GM12878 (cell line): Measurements from ENCODE around the gene CARD14. TPM values are rescaled to one million over a fixed set of nuclear protein-coding genes. Genes with fewer than 3 reads are reported as not detected.

Experiments
- ATAC-seq: fragments of 200-7000 bp; cut with Tn5 transposase; 3 replicates; pipeline ENCODE4 v1.9.1; 2020; ENCODE audit warnings: mild to moderate bottlenecking, moderate library complexity
- BruUV-seq: library from RNA; stranded (reverse); fragments of 400-500 nt; replicated peaks from 2 replicates; lab custom pipeline; 2021; lab: Mats Ljungman, UMichigan
- CTCF ChIA-PET: fragments of 300-600 bp; sonication (Branson Sonifier 250); formaldehyde crosslinking; extraction: SDS; loops from one replicate; lab custom pipeline; 2021; ENCODE audit warnings: inconsistent platforms; lab: Yijun Ruan, JAX
- POLR2A ChIA-PET: fragments of 350-600 bp; formaldehyde crosslinking; extraction: SDS; loops from one replicate; lab custom pipeline; 2021; ENCODE audit warnings: inconsistent platforms; lab: Charles Lee
- RAD21 ChIA-PET: fragments of 300-600 bp; sonication (Branson Sonifier 250); formaldehyde crosslinking; loops from one replicate; lab custom pipeline; 2023; ENCODE audit warnings: antibody characterized with exemption; ENCODE audit not compliant: unreplicated experiment; lab: Charles Lee
- SMC1A ChIA-PET: fragments of 300-600 bp; sonication (Branson Sonifier 250); formaldehyde crosslinking; loops from one replicate; lab custom pipeline; 2023; ENCODE audit not compliant: unreplicated experiment, uncharacterized antibody; lab: Charles Lee
- DNase-seq: peaks from one replicate; pipeline ENCODE4 v3.0.0-alpha.2; 2011; ENCODE audit warnings: low read depth, low spot score
- FAIRE-seq: peaks from 3 replicates; lab custom pipeline; 2011; peaks lifted over from hg19 to GRCh38; lab: Jason Lieb, UNC
- H2AFZ ChIP-seq: 2 replicates; pipeline ENCODE4 v1.6.0; 2011; ENCODE audit warnings: low read depth, low read length, control low read depth; ENCODE audit not compliant: control insufficient read depth
- H3K27ac ChIP-seq: 2 replicates; pipeline ENCODE4 v1.5.1; 2011; ENCODE audit warnings: control low read depth; ENCODE audit not compliant: control insufficient read depth, insufficient read depth
- H3K27me3 ChIP-seq, 2 experiments: replicated peaks in 1 of 2; 2 replicates each; pipeline versions ENCODE4 v1.6.0 to v1.6.1; 2011; ENCODE audit warnings: low read length in 1 of 2; ENCODE audit not compliant: control insufficient read depth in 2 of 2, insufficient read depth in 2 of 2
- H3K36me3 ChIP-seq, 2 experiments: 2 replicates each; pipeline ENCODE4 v1.5.1; 2011; ENCODE audit warnings: low read length in 1 of 2; ENCODE audit not compliant: control insufficient read depth in 2 of 2, insufficient read depth in 2 of 2
- H3K4me1 ChIP-seq: 2 replicates; pipeline ENCODE4 v1.6.1; 2011; ENCODE audit warnings: mild to moderate bottlenecking, low read length, moderate library complexity, mixed read lengths; ENCODE audit not compliant: control insufficient read depth, insufficient read depth
- H3K4me2 ChIP-seq: 2 replicates; pipeline ENCODE4 v1.6.0; 2011; ENCODE audit warnings: control low read depth; ENCODE audit not compliant: control insufficient read depth, insufficient read depth
- H3K4me3 ChIP-seq: fragments of 200-600 bp; sonication (generic); 2 replicates; pipeline ENCODE4 v1.5.1; 2016
- H3K79me2 ChIP-seq: 2 replicates; pipeline ENCODE4 v1.6.0; 2011; ENCODE audit warnings: low read length; ENCODE audit not compliant: control insufficient read depth, insufficient read depth
- H3K9ac ChIP-seq: 2 replicates; pipeline ENCODE4 v1.8.0; 2011; ENCODE audit warnings: low read length, control low read depth, mixed read lengths; ENCODE audit not compliant: control insufficient read depth, insufficient read depth
- H3K9me3 ChIP-seq: replicated peaks from 3 replicates; pipeline ENCODE4 v1.5.1; 2011; ENCODE audit warnings: mild to moderate bottlenecking, low read length; ENCODE audit not compliant: control insufficient read depth, insufficient read depth
- H4K20me1 ChIP-seq: 2 replicates; pipeline ENCODE4 v1.6.0; 2011; ENCODE audit not compliant: control insufficient read depth, insufficient read depth
- BHLHE40 ChIP-seq, 2 experiments: fragments of 450-650 bp in 1 of 2; IDR thresholded peaks; 2 replicates each; pipeline ENCODE4 v1.6.1; 2011 to 2017; ENCODE audit warnings: low read depth in 2 of 2, borderline replicate concordance in 1 of 2, improper control_type of control experiment in 1 of 2, low read length in 1 of 2, mild to moderate bottlenecking in 1 of 2
- CREB1 ChIP-seq: IDR thresholded peaks from 2 replicates; pipeline ENCODE4 v1.6.1; 2012; ENCODE audit warnings: low read depth, mild to moderate bottlenecking, inconsistent platforms
- HDAC2 ChIP-seq: fragments of 200-600 bp; sonication (generic); IDR thresholded peaks from 2 replicates; pipeline ENCODE4 v1.6.1; 2017
- IRF3 ChIP-seq: fragments of 450-650 bp; IDR thresholded peaks from 2 replicates; pipeline ENCODE4 v1.6.1; 2014; ENCODE audit warnings: mild to moderate bottlenecking
- NKRF ChIP-seq: fragments of 450-650 bp; conservative IDR thresholded peaks from 2 replicates; pipeline ENCODE4 v1.6.1; 2017; ENCODE audit warnings: mild to moderate bottlenecking, moderate library complexity
- SREBF2 ChIP-seq: IDR thresholded peaks from 2 replicates; pipeline ENCODE4 v1.6.1; 2012; ENCODE audit warnings: mild to moderate bottlenecking, low read length
- STAT1 ChIP-seq: fragments of 450-650 bp; conservative IDR thresholded peaks from 2 replicates; pipeline ENCODE4 v1.6.1; 2014; ENCODE audit warnings: antibody characterized with exemption, mild to moderate bottlenecking
- TBL1XR1 ChIP-seq: IDR thresholded peaks from 2 replicates; pipeline ENCODE4 v1.6.1; 2012; ENCODE audit warnings: low read depth, low read length, improper control_type of control experiment
- YY1 ChIP-seq: IDR thresholded peaks from 2 replicates; pipeline ENCODE4 v1.6.1; 2011; ENCODE audit warnings: low read depth, mild to moderate bottlenecking, low read length
- ZNF384 ChIP-seq: IDR thresholded peaks from 2 replicates; pipeline ENCODE4 v1.6.1; 2012; ENCODE audit warnings: low read depth, mild to moderate bottlenecking, low read length, improper control_type of control experiment, borderline replicate concordance
- WGBS: methylation state at CpG from one replicate; pipeline ENCODE4 v1.1.6; 2016; ENCODE audit warnings: low lambda C conversion rate; ENCODE audit not compliant: insufficient replicate concordance, insufficient coverage; ENCODE audit errors: missing lambda C conversion rate; 5-methylcytosine and 5-hydroxymethylcytosine counted together
- in situ Hi-C: fragments of 300-500 bp; cut with MboI; formaldehyde crosslinking; loops from 9 replicates; pipeline ENCODE4 v1.14.3; 2018; ENCODE audit warnings: mixed read lengths
- intact Hi-C: fragments of 100-400 bp; cut with micrococcal nuclease; formaldehyde crosslinking; loops from one replicate; pipeline ENCODE4 v1.14.2; 2022; ENCODE audit not compliant: unreplicated experiment
- polyA plus RNA-seq, 11 experiments: library from polyadenylated mRNA; depleted of rRNA in 4 of 11; unstranded in 6 of 11; stranded (reverse) in 5 of 11; fragments of >200 nt; fragmentation: Nextera tagmentation in 4 of 11; fragmentation: Illumina TruSeq in 1 of 11; extraction: Ambion mirVana in 4 of 11; extraction: Trizol in 1 of 11; gene quantifications; 1 replicate in 1 of 11; 2 replicates in 10 of 11; pipeline versions ENCODE4 v1.2.1 to v1.2.3, GENCODE V29; 2011 to 2016; ENCODE audit warnings: inconsistent platforms in 2 of 11, missing spikeins in 2 of 11, low read depth in 1 of 11
- total RNA-seq, 4 experiments: library from RNA; depleted of rRNA in 3 of 4; stranded (reverse); fragments of >200 nt in 3 of 4; fragmentation: Illumina TruSeq in 1 of 4; extraction: Trizol in 1 of 4; gene quantifications; 2 replicates each; pipeline versions ENCODE4 v1.2.1 to v1.2.3, GENCODE V29; 2013 to 2021

The CARD14 gene
- total and polyA plus RNA-seq, 10 of the 15 experiments (the other 5 are each of a cell fraction or from before 2014, with no cell fraction given): 0.08 to 0.15 TPM; not detected in 8

GRCh38 chr17:80216473-80217456 lies 46.9 kb downstream of the CARD14 start (continued):
- no peak for TF ChIP-seq IRF3
- TF ChIP-seq NKRF: no peak

GRCh38 chr17:80217703-80218362 lies 48.0 kb downstream of the CARD14 start:
- no peak overlapping the region for H2AFZ ChIP-seq
- ATAC-seq (no peak), FAIRE-seq (no peak), DNase-seq (no peak)
- in situ Hi-C loops (no loop called here), intact Hi-C loops (loop anchor here (5.0 kb wide), 1 partner anchor 34 kb away; no protein-coding TSS in a partner anchor)
- TF ChIP-seq TBL1XR1 (no peak), SREBF2 (no peak), YY1 (no peak), STAT1 (no peak), CREB1 (no peak), HDAC2 (no peak), BHLHE40 (IDR thresholded peaks at IDR 0.05; ENCODE audit: borderline replicate concordance in 1 of 2, low read depth in 2 of 2, low read length in 1 of 2) (no peak), ZNF384 (no peak)
- ChIA-PET CTCF (no interaction called here), POLR2A (no interaction called here), SMC1A (interaction anchor here (2.0 kb wide), 1 partner anchor 22 kb away, joined by 8 read pairs; no protein-coding TSS in a partner anchor), RAD21 (no interaction called here)
- BruUV-seq: no TSS peak
- peaks cover 0 to 5% of the 10 kb centered on the region in 2 experiments; a peak in 2 of 4 replicates for H3K36me3 ChIP-seq
- H3K9me3 ChIP-seq: no peaks in the 10 kb centered on the region
- no peak overlapping the region for H3K9ac ChIP-seq
- WGBS: 99% methylated on average over 13 of the region's 13 CpGs
- H3K4me1 ChIP-seq: peaks cover 4% of the 10 kb centered on the region
- no peak overlapping the region for H3K27ac ChIP-seq
- no peaks in the 10 kb centered on the region for H3K27me3 ChIP-seq
- peaks cover 4% of the 10 kb centered on the region for H3K79me2 ChIP-seq
- no peak overlapping the region for H3K4me2 ChIP-seq
- H4K20me1 ChIP-seq: no peaks in the 10 kb centered on the region; the same call in 1 of the 2 replicates
- H3K4me3 ChIP-seq: no peak overlapping the region
